Stimulated activated CD8-positive, alpha-beta memory T cell treated with anti-CD3 and anti-CD28 coated beads, Interleukin-4, amount 100 ng/mL, for 1 hour (primary cell): ENCODE results near the gene ARL8A.
"Not testable (repeated sequence)": the region's sequence is repeated elsewhere in the genome, so short reads cannot be mapped to it uniquely, and the experiment has no call there.

Experiments used
- DNase-seq, 2 donors: peaks; one replicate each; pipeline ENCODE4 v3.0.0-alpha.2; 2020; ENCODE audit warnings: low read depth in 2 of 2, low spot score in 1 of 2

Gene ARL8A

GRCh38 chr1:202144402-202145067 is at the start of gene ARL8A:
TSS of gene ARL8A (minus strand) at chr1:202144737. CDS start at chr1:202144572, 165 bp downstream.
- peak in 1 of 2 donors; percentile 51 for DNase-seq

GRCh38 chr1:202194328-202194648 is 49.8 kb upstream of the ARL8A start:
- no peak for DNase-seq

- no peak for DNase-seq
These were observed 49.2 kb upstream of the ARL8A start, which contains the start of gene LGR6 for GRCh38 chr1:202193614-202194327. TSS of gene LGR6 (plus strand) at chr1:202193799. CDS start at chr1:202193990, 191 bp downstream.

- peak; percentile 22 to 30 for DNase-seq
These were observed 48.5 kb upstream of the ARL8A start for GRCh38 chr1:202192770-202193613.

GRCh38 chr1:202191391-202191790 is 46.9 kb upstream of the ARL8A start:
- not testable (repeated sequence) for DNase-seq

GRCh38 chr1:202189918-202190715 is 45.6 kb upstream of the ARL8A start:
- no peak for DNase-seq

- peak; percentile 62 to 64 for DNase-seq
These were observed 44.7 kb upstream of the ARL8A start for GRCh38 chr1:202189001-202189790.

GRCh38 chr1:202187697-202188407 is 43.3 kb upstream of the ARL8A start:
- no peak for DNase-seq

- DNase-seq, result no peak
These were observed 42.6 kb upstream of the ARL8A start for GRCh38 chr1:202187041-202187671.

GRCh38 chr1:202186327-202186726 is 41.8 kb upstream of the ARL8A start:
- DNase-seq, result no peak

GRCh38 chr1:202184750-202185460 is 40.4 kb upstream of the ARL8A start:
- DNase-seq, result peak; percentile 28 to 39

GRCh38 chr1:202182040-202182877 is 37.7 kb upstream of the ARL8A start:
- DNase-seq, result no peak

- DNase-seq, result no peak
These were observed 37.0 kb upstream of the ARL8A start for GRCh38 chr1:202181586-202181985.

GRCh38 chr1:202180751-202181139 is 36.2 kb upstream of the ARL8A start:
- DNase-seq, result not testable (repeated sequence)

GRCh38 chr1:202179828-202180750 is 35.6 kb upstream of the ARL8A start:
- no peak for DNase-seq
